ENCODE measurements around the gene PNPT1.
A peak's percentile ranks its signal among the peaks of the same experiment; 100 is the strongest.
"Not testable (repeated sequence)": the region's sequence is repeated elsewhere in the genome, so short reads cannot be mapped to it uniquely, and the experiment has no call there.

The PNPT1 gene

DNA sequence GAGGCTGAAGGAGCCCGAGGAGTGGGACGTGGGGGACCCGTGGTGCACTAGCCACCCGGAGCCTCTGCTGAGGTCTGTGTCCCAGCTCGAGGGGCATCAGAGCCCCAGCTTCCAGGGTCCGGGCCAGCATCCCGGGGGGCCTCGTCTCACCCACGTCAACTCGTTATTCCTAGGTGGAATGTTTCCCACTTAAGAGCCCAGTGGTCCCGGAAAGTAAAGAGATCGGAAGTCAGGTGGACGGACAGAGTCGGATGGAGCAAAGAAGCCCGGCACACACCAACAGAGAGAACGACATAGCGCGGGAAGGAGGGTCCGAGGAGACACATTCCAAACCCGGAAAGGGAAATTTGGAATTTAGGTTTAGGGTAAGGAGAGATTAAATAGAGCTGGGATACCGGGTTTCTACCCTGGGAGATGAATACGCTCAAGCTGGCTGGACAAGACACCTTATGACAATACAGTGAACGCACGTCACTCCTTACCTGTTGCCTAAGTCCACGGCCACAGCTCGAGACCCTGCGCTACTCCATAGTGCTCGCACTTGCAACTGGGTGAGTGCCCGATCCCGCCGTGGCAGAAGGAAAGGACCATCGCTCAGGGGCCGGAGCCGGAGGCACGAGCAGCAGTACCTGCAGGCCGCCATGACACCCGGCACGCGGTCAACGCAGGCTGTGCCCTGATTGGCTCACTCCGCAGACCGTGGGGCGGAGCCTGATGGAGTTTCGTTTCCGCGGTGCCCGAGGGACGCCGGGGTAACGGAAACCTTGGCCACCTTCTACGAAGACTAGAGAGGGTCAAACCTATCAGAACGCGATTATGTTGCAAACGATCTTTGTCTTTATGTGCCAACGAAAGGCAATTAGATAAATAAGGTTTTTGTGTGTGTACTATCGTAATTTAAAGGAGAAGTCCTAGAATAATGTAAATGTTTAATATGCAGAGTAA lies at the start of gene PNPT1:
PNPT1 (minus strand) TSS at position 664 of the 945 bp plus-strand sequence; CDS start at position 643, 21 bp downstream.
- DNase-seq (ENCODE audit: low spot score): peak; percentile 97

DNA sequence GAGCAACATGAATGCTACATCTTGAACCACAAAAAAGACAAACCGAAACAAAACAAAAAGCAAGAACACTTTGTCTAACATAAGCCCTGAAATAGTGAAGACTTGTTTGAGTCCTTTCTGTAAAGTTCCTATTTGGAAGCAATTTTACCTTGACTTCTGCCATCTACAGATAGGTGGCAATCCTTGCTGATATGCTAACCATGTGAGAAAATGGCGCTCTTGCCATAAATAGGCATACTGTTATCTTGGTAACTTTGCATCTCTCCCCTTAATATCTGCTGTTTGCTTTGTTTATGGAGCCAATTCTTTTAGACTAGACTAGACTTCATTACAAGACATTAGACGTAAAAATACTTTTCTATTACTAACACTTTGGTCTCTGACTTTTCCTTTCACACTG lies 49.4 kb upstream of the PNPT1 start:
- DNase-seq (ENCODE audit: low spot score): no peak

DNA sequence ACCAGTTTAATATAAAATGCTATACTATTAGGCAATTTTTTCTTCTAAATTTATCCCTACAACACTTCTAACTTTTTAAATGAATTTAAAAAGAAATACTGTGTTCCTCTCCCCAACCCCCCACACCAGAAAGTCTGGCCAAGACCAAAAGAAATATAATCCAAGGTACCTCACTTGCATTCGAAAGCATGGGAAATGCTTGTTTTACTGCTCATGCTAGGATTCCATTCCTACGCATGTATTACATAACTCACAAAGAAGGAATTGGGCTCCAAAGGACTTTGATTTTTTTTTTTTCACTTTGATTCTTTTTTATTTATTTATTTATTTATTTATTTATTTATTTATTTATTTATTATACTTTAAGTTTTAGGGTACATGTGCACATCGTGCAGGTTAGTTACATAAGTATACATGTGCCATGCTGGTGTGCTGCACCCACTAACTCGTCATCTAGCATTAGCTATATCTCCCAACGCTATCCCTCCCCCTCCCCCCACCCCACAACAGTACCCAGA lies 42.4 kb upstream of the PNPT1 start:
- not testable (repeated sequence) for DNase-seq (ENCODE audit: low spot score)

DNA sequence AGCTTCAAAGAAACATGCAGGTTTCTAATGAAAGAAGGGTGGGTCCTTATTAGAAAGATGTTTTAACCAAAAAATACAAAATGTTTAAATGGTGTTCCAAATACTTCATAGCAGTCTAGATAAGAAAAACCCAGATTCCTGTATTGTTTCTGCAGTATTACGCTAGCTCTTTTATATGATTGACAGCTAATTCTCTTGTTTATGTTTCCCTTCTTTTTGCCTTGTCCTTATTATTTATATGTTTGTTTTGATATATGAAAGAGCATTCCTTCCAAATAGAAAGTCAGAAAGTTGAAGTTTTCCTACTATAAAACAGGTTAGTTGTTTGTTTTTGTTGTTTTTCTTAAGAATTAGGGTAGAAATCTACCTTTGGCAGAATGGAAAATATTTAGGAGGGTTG lies 41.1 kb upstream of the PNPT1 start:
- no peak for DNase-seq (ENCODE audit: low spot score)

DNA sequence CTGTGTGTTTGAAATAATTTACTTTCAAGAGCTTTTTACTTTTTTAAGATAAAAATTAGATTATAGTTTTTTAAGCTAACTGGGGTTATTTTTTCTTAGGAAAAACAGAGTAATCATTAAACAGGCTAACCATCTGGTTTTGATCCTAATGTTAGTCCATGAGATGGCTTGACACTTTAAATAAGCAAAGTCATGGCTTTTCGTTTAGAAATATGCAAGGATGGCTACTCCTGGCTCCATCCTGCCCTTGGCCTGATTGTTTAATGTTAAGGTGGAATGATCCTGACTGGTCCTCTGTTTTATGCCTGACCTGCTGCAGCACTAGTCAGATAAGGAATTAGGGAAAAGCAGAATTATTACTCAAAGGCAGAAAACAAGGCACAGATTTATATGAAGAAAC lies 39.7 kb upstream of the PNPT1 start:
- DNase-seq (ENCODE audit: low spot score): no peak

DNA sequence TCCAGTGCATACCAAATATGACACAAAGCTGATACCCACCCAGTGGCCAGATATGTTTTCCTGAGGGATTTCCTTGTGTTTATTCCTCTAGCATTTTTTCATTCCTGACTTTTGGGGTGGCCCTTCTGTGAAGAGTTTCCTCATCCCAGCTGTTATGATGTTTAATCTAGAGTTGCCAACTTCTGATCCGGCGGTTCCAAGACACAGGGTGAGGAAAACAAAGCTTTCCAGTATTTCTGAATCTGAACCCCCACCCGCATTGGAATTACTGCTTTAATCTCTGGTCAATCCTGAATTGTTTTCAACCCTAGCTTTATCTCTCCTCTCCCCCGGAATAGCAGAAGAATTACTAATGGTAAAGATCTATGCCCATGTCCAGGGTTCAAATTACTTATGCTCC lies 39.2 kb upstream of the PNPT1 start:
- DNase-seq (ENCODE audit: low spot score): no peak

DNA sequence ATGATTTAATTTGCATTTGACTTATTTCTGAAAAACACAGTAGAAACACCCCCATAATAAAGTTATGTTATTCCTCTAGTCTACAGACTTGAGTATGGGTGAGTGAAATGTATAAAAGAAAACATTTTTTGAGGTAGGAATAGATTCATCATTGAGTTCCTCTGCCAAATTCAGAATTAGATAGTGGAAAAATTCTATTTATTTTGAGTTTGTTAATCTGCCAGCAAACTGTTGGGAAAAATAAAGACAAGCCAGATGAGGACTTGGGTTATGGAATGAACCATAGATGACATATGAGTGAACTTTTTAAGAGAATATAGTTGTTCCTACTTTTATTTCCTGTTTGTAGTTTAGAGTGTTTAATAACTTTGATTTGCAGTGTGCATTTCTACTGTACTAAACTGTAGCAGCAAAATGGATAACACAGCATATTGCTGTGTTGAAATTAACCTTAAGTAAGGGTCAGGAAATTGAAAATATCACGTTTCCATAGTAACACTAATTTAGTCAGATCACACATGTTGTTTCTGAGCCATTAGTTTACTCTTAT lies 35.6 kb upstream of the PNPT1 start:
- DNase-seq (ENCODE audit: low spot score): no peak

DNA sequence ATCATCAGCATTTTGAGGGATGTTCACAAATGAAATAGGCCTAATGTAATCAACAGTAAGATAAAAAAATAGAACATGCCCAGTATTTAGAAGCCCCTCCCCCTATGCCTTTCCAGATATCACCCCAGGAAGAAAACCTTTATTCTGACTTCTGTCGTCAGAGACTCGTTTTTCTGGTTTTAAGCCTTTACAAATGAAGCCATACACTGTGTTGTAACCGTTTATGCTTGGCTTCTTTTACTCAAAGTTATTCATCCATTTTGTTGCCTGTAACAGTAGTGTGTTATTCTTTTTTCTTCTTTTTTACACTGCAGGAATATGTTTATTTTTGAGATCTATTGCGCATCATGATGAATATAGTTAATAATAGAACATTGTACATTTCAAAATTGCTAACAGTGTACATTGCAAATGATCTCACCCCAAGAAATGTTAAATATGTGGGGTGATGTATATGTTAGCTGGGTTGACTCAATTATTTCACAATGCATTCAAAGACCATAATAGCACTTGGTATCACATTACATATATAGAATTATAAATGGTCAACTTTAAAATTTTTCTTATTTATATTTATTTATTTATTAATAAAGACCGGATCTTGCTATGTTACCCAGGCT lies 28.1 kb upstream of the PNPT1 start:
- no peak for DNase-seq (ENCODE audit: low spot score)

DNA sequence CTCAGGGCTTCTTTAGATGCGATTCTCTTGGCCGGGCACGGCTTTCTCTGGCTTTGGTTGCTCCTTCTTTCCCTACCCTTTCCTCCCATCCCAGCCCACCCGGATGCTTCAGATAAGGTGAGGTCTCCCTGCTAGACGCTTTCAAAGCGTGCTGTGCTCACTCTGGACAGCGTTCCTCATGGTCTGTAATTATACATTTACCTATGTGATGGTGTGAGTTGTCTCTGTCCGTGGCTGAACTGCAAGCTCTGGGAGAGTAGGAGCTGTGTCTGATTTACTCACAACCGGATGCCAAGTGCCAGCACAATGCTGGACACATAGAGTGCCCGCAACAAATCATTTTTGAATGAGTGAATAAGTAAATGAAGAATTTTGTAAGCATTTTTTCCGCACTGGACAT lies 26.8 kb upstream of the PNPT1 start:
- no peak for DNase-seq (ENCODE audit: low spot score)

DNA sequence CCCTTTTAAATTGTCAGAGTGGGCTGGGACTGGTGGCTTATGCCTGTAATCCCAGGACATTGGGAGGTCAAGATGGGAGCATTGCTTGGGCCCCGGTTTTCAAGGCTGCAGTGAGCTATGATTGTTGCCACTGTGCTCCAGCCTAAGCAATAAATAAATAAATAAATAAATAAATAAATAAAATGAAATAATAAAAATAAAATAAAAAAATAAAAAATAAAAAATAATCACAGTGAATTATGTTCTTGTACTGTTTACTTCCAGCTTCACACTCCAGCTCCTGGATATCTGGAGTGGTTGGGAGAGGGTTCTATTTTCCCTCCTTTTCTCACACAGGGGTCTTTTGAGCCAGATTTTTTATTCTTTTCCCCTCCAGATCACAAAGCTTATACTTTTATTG lies 26.2 kb upstream of the PNPT1 start:
- DNase-seq (ENCODE audit: low spot score): no peak

DNA sequence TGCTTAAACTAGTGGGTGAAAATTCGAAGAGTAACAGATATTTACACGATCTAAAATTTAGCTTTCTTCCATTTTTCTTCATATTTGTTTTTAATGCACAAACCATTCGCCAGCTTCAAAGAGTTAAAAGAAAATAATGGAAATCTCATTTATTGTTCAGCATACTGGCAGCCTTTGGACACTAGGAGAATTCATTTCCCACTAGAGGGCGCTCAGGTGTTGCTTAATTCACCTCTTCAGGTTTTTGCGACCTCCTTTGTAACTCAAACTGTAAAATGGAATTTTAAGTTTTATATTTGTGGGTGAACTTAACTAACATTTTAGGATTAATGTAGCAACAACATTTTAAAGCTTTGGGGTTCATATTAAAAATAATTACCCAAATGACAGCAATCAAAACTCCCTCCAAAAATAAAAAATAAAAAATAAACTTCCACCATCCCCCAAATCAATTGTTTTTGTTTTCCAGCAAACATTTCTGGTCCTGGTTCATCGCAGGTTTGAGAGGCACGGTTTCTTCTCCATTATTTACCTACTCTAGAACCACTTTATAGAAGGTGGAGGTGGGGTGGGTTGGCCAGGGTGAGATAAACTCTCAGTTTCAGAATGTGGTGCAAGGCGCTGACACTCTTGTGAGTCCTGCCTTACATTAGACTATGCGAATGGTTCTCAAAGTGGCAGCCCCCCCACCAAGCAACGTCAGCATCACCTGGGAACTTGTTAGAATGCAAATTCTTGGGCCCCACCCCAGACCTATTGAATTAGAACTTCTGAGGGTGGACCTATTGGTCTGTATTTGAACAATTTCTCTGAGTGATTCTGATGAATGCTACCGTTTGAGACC lies 24.7 kb upstream of the PNPT1 start:
- peak; percentile 75 for DNase-seq (ENCODE audit: low spot score)

DNA sequence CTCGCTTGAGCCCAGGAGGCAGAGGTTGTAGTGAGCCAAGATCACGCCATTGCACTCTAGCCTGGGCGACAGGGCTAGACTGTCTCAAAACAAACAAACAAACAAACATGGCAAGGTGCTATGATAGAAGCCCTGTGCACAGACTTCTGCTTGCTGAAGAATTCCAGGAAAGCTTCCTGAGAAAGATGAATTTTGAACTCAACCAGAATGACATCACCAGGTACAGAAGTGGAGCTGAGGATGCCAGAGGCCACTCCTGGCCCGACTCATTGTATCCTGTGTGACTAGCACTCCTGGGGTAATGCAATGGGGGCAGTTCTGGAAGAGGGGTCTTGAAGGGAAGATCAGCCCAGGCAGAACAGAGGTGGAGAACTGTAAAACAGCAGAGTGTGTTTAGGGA lies 22.0 kb upstream of the PNPT1 start:
- no peak for DNase-seq (ENCODE audit: low spot score)

DNA sequence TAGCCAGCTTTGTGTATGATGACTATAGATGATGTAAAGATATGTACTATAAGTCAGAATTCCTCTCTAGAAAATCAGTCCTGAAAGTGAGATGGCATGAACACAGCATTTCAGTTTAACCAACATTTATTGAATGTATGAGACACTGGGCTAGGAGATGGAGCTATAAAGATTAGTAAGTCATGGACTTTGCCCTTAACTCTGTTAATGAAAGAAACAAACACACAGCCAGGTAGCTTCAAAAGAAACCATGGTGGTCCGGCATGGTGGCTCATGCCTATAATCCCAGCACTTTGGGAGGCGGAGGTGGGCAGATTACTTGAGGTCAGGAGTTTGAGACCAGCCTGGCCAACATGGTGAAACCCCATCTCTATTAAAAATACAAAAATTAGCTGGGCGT lies 21.5 kb upstream of the PNPT1 start:
- DNase-seq (ENCODE audit: low spot score): peak; percentile 79

DNA sequence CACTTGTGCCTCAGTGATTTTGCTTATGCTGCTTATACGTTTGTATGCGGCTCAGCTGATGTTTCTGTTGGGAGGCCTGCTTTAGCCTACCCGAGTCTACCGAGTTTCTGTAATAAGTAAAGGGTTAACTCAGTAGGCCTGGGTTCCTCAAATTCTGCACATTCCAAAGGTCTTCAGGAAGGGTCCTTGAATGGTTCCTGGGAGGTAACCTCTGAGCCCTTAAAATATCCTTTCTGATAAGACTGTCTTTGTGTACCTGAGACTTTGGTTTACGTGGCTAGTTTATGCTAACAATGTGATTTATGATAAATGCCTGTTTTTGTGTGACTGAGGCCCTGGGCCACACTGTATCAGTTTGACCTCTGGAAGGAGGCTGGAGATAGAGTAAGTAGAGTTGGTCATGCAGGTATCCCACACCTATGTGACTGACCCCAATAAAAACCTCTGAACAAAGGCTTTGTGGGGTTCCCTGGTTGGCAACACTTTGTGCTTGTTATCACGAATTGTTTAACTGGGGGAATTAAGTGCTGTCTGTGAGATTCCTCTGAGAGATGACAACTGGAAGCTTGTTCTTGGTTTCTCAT lies 18.9 kb upstream of the PNPT1 start:
- peak; percentile 58 for DNase-seq (ENCODE audit: low spot score)

DNA sequence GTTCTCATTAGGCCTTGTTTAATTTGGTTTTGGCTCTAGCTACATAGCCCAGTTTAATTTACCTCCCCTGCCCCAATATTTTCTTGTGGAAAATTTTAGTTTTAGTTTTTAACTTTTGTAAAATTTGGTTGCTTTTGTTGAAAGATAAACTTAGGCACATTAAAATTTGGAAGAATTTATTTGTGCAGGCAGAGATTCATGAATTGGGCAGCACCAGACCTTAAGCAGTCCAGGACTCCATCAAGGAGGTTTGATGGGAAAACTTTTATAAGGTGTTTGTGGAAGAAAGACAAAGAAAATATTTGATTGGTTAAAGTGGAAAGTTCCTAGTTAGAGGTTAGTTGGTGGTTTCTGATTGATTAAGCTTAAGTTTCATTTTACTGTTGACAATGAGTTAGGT lies 16.4 kb upstream of the PNPT1 start:
- DNase-seq (ENCODE audit: low spot score): no peak

DNA sequence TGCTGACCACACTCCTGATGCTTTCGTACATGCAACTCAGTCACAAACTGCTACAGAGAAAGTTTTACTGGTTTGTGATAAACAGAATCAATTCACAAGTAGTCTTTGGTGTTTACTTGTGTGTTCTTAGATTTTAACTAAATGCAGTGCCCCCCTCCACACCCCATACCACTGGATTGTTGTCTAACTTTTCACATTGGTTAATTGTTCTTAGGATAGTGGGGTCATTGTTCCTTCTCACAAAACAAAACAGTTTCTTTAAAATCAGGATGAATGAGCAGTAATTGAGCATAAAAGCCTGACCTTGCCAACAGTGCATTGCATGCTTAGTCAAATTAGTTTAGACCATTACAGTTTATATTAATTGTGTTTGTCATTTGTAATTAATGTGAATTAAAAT lies 14.1 kb upstream of the PNPT1 start:
- no peak for DNase-seq (ENCODE audit: low spot score)

DNA sequence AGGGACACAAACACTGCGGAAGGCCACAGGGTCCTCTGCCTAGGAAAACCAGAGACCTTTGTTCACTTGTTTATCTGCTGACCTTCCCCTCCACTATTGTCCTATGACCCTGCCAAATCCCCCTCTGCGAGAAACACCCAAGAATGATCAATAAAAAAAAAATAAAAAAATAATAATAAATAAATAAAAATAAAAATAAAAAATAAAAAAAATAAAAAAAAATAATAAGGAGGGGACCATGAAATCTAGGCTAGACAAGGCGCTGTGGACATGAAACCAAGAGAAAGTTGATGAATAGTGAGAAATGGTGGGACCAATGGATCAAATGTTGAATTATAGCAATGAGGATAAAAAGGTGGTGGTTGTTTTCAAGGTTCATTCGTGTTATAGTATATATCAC lies 12.6 kb upstream of the PNPT1 start:
- DNase-seq (ENCODE audit: low spot score): not testable (repeated sequence)

DNA sequence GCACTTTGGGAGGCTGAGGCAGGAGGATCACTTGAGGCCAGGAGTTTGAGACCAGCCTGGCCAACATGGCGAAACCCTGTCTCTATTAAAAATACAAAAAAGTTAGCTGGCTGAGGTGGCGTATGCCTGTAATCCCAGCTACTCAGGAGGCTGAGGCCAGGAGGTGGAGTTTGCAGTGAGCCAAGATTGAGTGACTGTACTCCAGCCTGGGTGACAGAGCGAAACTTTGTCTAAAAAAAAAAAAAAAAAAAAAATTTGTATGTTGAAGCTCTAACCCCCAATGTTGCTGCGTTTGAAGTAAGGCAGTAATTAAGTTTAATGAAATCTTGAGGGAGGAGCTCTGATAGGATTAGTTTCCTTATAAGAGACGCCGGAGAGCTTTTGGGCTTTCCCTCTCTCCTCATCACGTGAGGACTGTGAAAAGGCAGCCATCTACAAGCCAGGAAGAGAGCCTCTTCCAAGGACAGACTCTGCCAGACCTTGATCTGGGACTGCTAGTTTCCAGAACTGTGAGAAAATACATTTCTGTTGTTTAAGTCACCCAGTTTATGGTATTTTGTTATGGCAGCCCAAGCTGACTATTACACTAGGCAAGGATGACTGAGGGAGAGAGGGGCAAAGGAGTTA lies 11.5 kb upstream of the PNPT1 start:
- DNase-seq (ENCODE audit: low spot score): no peak

DNA sequence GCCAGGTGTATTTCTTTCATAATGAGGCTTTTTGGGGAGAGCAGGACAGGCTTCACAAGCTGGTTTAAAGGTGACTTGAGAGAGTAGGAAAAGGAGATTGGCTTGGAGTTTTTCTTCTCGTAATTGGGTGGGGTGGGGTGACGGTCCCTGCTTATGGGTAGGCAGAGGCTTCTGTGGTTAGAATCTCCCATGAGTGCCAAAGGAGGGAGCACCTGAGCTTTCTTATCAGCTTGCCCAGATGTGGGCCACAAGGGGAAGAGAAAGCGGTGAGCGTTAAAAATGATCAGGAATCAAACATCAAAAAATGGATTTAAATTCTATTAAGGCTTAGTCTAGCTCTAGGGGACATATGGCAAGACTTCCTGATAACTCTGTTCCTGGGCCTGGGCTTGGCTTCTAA lies 9.7 kb upstream of the PNPT1 start:
- DNase-seq (ENCODE audit: low spot score): no peak

DNA sequence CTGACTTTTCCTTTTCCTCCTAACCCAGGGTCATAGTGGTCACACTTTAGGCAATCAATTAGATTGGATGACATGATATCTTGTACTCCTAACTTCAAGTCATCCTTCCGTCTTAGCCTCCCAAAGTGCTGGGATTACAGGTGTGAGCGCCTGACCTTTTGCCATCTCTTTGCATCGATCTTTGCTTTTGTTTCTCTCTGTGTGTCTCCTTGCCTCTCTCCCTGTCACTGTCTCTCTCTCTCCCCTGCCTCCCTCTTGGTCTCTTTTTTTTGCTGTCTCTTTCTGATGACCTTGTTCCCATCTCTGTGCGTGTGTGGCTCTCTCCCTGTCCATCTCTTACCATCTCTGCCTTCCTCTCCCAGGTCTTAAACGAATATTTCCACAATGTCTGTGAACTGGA lies 904 bp downstream of the PNPT1 start:
- DNase-seq (ENCODE audit: low spot score): not testable (repeated sequence)

DNA sequence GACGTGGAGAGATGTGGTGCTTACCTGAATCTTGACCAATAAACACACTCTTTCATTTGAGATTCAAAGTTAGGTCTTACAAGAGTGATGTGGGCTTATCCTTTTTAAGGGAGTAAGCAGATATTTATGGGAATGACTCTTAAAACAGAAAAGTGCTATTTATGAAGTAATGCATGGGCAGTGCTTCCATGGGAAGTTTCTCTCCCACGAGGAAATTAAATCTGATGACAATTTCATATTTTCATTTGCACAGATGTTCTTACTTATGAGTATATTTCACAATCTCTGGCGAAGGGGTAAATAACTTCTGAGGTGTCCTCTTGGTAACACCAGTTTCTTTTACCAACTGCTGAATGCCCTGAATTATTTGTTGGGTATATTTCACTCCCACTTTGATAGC lies 21.0 kb downstream of the PNPT1 start:
- no peak for DNase-seq (ENCODE audit: low spot score)

All from LoVo (cell line).